GM18873 (cell line): ENCODE results near the gene SAYSD1.

Source experiments
- ATAC-seq: cut with Tn5 transposase; IDR thresholded peaks from one replicate; pipeline ENCODE4 v1.9.1; 2021; ENCODE audit warnings: mild to moderate bottlenecking, moderate library complexity, moderate number of reproducible peaks; ENCODE audit not compliant: unreplicated experiment, low FRiP score

The SAYSD1 gene

DNA sequence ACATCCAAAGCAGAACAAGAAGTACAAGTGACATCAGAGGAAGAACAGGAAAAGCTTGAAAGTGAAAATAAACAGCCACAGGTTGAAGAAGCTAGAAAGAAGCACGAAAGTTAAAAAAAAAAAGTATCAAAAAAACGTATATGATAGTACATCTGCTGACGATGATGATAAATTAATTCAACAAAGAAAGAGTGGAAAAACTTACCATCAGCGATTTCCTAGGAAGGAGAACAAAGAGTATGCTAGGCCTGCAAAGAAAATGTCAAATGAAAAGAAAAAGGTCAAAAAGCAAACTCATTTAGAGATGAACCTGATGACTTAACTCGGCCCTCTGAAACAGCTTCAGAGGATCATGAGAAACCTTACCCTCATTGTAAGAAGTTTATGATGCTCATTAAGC lies 3.7 kb downstream of the SAYSD1 start:
- no peak for ATAC-seq

DNA sequence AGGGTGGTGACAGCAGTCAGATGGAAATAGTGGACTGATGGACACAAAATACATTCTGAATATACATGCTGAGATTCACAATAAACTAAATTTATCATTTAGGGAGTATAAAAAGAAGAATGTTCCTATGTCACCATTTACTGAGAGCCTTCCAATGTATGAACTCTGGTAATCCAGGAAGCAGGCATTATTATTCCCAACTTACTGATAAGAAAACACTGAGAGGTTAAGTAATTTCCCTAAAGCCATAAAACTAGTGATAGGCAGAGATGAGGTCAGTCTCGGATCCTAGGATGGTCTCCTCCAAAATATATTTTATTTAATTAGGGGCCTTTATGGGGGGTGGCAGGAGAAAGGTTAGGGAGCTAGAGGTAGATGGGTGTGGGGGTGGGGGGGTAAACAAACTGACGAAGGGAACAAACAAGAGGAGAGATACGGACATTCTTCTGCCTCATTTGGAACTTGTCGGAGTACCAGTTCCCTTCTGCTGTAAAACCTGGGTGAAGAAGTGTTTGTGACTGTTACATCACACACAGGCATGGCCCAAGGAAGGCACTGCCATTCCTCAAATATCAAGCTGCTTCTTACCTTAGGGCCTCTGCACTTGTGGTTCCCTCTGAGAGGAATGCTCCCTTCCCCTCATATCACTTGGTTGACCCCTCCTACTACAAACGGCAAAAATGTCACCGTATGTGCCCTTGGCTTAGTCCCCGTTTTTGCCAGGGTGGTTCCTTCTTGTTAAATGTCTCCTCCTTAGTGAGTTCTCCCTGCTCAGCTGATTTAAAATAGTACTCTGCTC lies 6.7 kb downstream of the SAYSD1 start:
- ATAC-seq, result no peak

DNA sequence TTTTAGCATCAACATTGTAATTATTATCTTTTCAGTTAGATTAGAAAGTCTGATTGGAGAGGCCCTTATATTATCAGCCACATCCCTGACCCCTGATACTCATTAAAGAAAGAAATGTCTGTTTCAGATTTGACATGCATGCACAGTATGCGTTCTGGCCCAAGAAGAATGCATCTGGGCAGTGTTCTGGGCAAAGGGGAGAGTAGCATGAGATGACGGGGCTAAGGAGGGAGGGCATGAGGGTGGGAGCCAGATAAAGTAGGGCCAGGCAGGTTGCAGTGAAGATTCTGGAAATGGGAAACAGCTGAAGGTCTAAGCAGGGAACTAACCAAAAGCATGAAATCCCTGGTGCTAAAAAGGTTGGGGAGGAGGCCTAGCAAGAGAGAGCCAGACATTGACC lies 7.3 kb downstream of the SAYSD1 start:
- no peak for ATAC-seq

DNA sequence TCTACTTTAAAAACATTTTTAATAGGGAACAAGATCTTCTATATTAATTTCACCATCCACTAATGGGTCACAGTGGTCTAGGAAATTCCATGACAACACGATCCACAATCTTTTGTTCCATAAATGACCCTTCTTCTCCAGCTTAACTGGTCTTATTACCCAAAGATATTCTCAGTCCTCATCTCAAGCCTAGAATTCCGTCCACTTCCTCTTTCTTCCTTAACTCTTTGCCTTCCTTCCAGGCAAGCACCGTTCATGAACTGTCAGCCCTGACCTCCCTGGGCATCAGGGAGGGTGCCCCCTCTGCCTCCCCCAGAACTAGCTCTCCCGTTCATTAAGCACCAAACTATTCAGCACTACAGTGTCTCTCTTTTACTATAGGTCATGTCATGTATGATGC lies 8.0 kb downstream of the SAYSD1 start:
- no peak for ATAC-seq

DNA sequence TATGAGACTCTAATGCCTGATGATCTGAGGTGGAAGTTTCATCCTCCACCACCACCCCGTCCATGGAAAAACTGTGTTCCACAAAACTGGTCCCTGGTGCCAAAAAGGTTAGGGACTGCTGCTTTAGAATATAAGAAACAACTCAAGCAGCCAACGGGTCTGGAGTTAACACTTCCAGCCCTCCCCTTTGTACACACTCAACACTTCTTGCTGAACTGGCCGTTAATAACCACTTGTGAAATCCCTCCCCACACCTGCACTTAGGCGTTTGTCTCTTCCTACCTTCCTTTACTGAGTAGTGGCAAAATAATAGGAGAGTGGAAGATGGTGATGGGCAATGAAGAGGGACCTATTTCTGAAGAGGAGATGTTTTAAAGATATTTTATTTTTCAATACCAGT lies 10.5 kb downstream of the SAYSD1 start:
- ATAC-seq, result no peak

DNA sequence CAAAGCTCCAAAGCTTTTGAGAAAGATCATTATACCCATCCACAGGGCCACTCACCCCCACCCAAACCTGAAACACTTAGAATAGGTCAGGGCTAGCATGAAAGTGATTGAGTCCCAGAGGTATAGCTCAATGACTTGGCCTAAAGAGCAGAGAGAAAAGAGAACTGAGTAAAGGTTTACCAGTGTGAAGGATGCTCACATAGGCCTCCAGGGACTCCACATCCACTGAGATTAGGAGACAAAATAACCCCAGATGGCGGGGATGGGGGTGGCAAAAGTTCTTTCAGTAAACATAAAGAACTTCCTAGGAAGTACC lies 12.2 kb downstream of the SAYSD1 start:
- no peak for ATAC-seq

DNA sequence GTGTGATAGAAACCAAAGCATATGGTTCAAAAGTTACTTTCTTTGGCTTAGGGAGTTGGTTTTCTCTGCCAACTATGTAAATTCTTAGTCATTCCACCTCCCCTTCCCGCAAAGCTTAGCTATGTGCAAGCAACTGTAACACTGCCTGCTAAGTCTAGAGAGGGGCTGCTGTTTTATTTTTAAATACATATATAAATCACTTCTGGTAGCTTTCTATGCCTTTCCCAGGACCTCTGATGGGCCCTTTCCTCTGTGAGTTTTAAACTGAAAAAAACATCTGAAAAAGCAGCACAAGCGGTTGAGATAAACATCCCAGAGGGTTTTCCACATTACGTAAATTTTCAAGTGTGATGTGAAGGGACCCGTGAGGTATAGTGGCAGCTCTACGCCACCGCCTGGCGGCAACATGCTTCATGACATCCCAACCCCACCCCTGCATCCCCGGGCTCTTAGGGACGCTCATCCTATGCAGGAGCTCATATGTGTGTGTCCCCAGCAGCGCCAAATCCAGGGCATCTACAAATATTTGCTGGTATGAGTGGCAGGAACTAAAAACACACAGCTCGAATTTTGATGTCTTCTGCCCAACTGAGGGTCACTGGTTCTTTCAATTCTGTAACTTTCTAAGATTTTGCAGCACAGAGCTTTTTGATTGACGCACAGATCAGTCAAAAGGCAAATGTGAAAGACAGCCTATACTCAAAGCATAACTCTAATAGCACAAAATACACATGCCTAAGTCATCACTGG lies 12.7 kb downstream of the SAYSD1 start:
- no peak for ATAC-seq

DNA sequence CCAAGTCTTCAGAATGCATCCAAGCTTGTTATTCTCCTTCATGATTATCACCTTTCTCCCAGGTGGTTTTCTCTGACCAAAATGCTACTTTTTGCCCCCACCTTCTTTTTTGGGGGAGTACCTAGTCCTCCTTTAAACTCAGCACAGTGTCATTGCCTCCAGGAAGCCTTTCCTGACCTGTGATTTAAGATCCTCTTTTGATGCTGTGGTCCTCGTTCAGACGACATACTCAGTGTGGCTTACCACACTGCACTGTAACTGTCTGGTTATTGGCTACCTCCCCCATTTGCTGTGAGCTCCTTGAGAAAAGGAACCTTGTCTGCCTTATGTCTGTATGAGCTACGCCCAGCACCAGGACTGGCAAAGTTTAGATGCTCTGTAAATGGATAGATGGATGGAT lies 14.6 kb downstream of the SAYSD1 start:
- no peak for ATAC-seq

DNA sequence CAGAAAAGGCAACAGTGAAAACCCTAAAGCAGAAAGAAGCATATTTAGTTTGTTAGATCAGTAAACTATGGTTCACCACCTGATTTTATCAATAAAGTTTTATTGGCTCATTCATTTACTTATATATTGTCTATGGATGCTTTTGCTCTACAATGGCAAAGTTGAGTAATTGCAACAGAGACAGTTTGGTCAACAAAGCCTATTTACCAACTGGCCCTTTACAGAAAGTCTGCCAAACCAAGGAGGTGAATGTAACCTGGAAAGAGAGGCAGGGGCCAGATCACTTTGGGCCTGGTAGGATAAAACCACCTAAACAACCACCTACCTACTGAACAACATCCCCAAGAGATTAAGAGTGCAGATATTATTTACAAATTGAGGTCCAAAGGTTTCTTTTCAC lies 19.4 kb downstream of the SAYSD1 start:
- no peak for ATAC-seq

DNA sequence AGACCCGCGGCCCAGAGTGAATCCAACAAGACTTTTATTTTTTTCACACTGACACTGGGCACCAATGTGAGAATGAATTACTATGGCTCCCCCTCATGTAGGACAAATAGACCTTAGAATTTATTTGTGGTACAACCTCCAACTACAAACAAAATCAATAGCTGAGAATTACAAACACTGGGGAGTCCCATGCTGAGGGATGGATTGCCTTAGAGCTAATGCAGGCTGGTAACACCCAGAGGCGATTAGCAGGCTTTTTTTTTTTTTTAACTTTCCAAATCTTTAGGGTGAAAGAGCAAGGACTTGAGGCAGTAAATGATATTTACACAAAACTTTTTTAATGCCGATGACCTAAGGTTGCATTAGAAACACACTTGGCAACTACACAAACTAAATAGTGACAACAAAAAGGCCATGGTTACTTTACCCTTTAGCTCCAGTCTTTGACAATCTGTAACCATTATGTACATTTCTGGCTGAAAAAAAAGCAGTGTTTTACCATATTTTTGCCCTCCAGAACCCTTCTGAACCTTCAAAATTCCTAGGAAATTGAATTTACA lies 21.8 kb downstream of the SAYSD1 start:
- no peak for ATAC-seq

DNA sequence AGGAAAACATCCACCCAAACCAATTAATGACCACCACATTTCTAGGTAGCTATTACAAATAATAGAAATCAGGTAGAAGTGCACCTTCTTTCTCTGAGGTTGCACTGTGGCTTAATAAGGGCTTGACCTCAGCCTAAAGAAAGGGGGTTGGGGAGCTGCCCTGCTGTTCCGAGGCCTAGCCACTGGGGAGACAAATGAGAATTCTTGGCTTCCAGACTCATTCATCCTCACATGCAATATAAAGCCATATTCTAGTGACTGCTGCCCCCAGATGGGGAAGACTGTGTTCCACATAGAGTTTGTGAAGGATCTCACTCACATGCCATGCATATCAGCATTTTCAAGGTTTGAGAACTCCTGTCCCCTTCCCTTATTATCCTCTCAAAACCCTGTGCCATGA lies 22.9 kb downstream of the SAYSD1 start:
- no peak for ATAC-seq

DNA sequence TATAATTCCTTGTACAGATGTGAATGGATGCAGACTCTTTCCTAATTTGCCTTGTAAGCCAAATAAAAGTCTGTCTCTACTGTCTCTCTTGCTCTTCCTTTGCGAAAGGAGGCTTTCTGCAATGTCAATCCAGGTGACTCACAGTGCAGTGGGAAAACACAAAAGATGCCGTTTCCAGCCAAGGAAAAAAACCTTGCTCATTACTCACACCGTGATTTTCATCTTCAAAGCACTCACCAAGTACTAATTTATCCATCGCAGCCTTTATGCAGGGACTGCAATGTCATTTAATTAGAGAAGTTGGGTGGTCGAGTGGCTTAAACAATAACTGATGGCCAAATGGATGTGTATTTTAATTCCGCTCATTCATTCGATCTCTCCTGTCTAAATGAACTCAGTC lies 23.8 kb downstream of the SAYSD1 start:
- ATAC-seq, result no peak

DNA sequence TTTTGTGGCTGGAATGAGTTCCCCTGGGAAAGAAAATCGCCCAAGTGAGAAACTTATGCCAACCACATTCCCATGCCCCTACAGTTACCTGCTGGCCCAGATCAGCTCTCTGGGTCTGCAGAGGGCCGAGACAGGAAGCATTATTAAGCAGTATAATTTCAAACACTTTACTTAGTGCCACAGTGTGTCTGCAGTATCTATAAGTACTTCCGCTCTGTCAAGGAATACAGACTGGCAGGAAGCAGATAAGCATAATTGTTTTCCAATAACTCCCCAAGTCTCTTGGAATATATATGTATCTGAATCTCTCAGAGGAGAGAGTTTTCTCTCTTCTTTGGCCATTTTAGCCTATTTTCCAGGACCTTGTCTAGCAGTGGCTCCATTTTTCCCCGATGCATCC lies 24.9 kb downstream of the SAYSD1 start:
- ATAC-seq, result no peak

DNA sequence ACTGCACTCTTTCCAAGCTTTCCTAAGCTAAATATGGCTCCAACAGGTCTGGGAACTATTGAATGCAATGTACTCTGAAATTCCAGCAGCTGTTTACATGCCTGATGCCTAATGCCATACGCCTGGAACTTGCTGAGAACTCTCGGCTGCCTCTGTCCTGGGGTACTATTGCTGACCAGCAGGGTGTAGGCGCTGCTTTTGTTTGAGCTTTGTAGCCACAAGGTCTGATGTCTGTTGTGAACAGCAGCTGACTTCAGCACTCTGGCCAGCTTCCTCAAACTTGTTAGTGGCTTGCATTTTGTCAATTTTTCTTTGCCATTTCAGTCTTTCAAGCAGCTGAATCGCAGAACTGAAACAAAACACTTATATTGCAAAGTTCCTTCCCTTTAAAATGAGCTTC lies 26.7 kb downstream of the SAYSD1 start:
- ATAC-seq, result no peak

DNA sequence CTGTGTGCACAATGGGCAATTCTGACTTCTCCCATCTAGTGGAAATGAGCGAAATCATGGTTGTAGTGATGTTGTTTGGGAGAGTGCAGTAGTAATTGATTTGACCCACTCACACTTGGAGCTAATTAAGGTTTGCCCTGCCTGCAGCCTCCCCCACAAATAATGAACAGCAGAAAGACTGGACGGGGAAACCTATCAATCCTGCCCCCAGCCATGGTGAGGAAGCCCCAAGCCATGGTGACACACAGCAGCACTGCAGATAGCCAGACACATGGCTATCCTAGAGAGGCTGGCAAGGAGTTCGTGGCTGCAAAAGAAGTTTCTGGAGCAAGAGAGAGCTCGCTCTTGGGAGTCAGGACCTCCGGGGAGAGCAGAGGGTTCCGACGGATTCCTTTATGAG lies 27.8 kb downstream of the SAYSD1 start:
- ATAC-seq, result no peak

DNA sequence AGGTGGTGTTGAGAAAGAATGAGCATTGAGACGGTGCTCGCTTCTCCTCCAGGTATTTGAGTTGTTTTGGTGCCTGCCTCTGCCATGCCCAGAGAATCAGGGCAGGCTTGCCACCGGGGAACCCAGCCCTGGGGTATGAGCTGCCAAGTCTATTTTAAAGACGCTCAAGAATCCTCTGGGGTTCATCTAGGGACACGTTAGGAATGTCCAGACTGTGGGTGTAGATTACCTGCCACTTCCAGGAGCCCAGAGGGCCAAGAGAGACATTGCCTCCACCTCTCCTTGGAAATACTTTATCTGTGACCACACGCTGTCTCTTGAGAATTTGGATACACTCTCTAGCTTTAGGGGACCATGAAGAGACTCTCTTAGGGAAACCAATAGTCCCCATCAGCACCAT lies 28.3 kb downstream of the SAYSD1 start:
- no peak for ATAC-seq

DNA sequence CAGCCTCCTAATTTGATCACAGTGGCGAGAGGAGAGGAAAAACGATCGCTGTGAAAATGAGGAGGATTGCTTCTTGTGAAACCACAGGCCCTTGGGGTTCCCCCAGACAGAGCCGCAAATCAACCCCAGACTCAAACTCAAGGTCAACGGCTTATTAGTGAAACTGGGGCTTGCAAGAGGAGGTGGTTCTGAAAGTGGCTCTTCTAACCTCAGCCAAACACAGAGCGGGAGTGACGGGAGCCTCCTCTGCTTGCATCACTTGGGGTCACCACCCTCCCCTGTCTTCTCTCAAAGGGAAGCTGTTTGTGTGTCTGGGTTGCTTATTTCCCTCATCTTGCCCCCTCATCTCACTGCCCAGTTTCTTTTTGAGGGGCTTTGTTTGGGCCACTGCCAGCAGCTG lies 28.7 kb downstream of the SAYSD1 start:
- ATAC-seq, result peak; percentile 80

DNA sequence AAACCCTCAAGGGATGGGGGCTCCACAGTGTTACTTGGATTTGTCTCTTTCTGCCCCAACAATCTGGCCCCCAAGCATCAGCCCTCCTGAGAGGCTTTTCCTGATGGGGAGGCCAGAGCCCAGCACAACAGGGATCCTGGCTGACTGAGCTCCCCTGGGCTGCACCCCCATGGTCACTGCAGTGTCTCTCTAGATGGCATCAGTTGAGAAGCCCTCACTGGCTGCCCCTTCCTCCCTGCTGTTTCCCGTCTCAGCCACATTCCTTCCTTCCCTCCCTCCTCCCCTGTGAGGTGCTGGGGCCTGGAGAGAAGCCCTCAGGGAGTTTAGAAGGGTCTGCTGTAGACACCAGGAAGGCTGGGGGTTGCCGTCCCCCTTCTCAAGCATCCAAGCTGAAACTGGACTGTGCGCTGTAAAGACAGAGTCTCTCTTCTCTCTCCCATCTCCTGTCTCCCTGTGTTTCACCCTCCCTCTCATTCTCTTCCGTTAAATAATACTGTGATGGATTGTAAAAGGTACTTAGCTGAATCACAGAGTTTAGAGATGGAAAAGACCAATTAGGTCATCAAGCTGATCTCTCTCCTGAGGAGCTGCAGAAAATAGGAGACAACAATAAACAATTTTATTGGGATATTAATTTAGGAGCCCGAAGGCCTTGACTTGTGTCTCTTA lies 29.7 kb downstream of the SAYSD1 start:
- no peak for ATAC-seq

DNA sequence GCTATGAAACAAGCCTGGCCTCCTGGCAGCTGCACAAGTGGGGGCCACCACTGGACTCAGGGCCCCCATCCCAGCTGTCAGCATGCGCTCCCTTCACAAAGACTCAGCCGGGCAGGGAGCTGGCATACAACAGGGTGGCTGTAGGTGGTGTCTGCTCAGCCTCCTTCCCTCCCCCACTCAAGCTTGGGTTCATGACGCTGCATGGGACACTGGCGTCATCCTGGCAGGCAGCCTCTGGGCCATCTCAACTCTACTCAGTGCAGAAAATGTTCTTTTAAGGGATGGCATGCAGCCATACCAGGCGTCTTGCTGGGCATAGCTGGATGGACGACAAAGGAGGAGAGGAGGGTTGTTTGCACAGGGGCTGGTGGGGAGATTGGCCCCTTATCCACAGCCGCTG lies 30.5 kb downstream of the SAYSD1 start:
- no peak for ATAC-seq

DNA sequence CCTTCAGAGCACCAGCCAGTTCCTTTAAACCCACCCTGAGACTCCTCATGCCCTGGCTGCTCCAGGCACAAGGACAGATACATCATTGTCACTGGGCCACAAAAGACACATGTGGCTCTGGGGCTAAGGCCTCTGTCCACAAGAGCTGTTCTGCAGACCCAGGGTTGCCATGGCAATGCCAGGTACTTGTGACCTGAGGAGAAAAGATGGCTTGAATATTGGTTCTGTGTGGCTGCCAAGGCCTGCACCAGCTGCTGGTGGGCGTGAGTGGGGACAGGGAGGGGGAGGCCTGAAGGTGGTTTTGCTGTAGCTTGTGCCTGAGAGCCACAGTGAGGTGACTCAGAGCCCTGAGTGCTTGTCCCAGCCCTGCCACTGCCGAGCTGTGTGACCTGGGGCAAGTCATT lies 31.8 kb downstream of the SAYSD1 start:
- ATAC-seq, result no peak

DNA sequence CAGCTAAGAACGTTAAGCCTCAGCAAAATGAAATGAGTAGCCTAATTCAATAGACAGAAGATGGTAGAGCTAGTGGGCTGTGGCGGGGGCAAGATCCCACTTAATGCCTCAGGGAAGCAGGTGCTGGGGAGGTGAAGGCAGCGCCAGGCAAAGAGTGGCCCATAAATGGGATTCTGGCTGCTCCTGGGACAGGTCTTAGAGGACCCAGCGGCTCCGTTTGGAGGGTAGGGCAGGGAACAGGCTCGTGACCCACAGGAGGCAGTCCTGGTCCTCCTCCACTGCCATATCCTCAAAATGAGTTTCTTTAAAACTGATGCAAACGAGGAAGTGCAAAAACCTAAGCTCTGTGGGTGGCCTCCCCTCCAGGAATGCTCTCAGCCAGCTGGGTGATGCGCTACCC lies 32.7 kb downstream of the SAYSD1 start:
- ATAC-seq, result no peak
